ENCODE results near the gene S100A9.
"Not testable (repeated sequence)": the region's sequence is repeated elsewhere in the genome, so short reads cannot be mapped to it uniquely, and the experiment has no call there.

S100A9 gene

DNA sequence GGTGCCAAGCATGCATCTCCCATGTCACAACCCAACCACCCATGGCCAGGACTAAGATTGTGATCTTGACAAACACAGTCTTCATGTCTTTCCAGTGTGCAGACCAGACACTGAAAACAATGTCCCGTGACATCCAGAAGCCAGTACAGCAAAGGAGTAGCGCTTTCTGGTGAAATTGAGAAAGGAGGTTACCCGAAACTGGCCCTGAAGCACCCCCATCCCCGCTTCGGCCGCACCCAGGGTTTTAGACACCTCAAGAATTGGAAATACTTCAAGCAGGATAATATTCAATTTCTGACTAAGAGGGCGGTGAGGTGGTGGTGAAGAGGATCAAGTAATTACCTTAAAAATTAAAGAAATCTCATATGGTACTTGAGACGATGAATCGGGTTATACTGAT lies 43.8 kb downstream of the S100A9 start:
- H3K27ac Mint-ChIP-seq = no peak overlapping the region
- peaks cover 3% of the 10 kb centered on the region for H3K27me3 Mint-ChIP-seq
- no peak overlapping the region for H3K4me3 Mint-ChIP-seq
- no peaks in the 10 kb centered on the region for H3K36me3 Mint-ChIP-seq
- H3K9me3 Mint-ChIP-seq = no peaks in the 10 kb centered on the region
- H3K4me1 Mint-ChIP-seq = peaks cover 6% of the 10 kb centered on the region

GRCh38 chr1:153402226-153402625 lies 44.6 kb downstream of the S100A9 start:
- no peak overlapping the region for H3K27ac Mint-ChIP-seq
- no peaks in the 10 kb centered on the region for H3K36me3 Mint-ChIP-seq
- no peaks in the 10 kb centered on the region for H3K9me3 Mint-ChIP-seq
- no peak overlapping the region for H3K4me3 Mint-ChIP-seq
- H3K4me1 Mint-ChIP-seq = peaks cover 9% of the 10 kb centered on the region
- H3K27me3 Mint-ChIP-seq = peaks cover 3% of the 10 kb centered on the region

DNA sequence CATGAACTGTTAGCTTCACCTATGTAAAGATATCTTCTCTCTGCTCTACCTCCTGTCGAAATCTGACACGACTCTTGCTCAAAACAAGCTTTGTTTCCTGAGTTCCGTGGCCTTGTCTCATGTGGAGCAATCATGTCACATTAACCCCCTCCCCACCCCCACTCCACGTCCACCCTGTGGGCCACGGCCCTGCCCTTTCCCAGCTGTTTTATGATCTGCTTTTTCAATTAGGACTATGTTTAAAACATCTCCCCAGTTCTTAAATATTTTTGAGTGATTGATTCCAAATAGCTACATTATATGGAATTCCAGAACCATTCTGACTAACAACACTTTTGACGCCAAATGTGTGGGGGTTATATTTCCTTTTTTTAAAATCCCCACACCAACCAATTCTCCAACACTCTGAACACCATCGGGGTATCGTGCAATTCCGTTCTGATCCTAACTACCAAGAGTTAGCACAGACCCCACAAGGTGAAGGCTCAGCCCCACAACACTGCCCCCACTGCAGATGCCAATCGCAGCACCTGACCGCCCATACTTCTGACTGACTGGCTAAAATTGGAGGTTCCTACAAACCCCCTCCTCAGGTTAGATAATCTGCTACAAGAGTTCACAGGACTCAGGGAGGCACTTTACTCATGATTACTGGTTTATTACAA lies 45.9 kb downstream of the S100A9 start:
- peaks cover 10% of the 10 kb centered on the region for H3K27me3 Mint-ChIP-seq
- peaks cover 6% of the 10 kb centered on the region for H3K9me3 Mint-ChIP-seq
- no peak overlapping the region for H3K4me3 Mint-ChIP-seq
- H3K27ac Mint-ChIP-seq = no peak overlapping the region
- H3K36me3 Mint-ChIP-seq = peaks cover 4% of the 10 kb centered on the region
- peaks cover 14% of the 10 kb centered on the region for H3K4me1 Mint-ChIP-seq

GRCh38 chr1:153404086-153404635 lies 46.5 kb downstream of the S100A9 start:
- no peak overlapping the region for H3K4me3 Mint-ChIP-seq
- H3K36me3 Mint-ChIP-seq = peaks cover 4% of the 10 kb centered on the region
- peaks cover 12% of the 10 kb centered on the region for H3K27me3 Mint-ChIP-seq
- H3K9me3 Mint-ChIP-seq = peaks cover 6% of the 10 kb centered on the region
- peaks cover 14% of the 10 kb centered on the region for H3K4me1 Mint-ChIP-seq
- H3K27ac Mint-ChIP-seq = no peak overlapping the region

DNA sequence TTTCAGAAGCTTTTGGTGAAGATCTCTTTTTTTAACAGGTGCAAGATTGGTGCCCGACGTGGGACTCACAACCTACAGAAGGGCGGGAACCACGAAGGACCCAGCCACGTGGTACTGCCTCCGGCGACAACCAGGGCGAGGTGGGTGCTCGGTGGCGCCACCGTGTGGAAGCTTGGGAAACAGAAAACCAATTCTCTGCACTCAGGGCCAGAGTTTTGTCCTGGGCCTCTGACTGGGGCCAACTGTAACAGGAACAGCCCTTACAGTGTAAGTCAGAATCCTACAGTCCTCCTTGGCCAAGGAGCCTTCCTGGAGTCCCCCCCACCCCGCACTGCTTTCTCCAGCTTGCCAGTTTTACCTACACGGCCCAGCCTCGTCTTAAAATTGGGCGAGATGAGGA lies 47.1 kb downstream of the S100A9 start:
- no peak overlapping the region for H3K4me3 Mint-ChIP-seq
- H3K36me3 Mint-ChIP-seq = peaks cover 4% of the 10 kb centered on the region
- H3K27me3 Mint-ChIP-seq = peaks cover 14% of the 10 kb centered on the region
- H3K9me3 Mint-ChIP-seq = peaks cover 6% of the 10 kb centered on the region
- H3K4me1 Mint-ChIP-seq = peaks cover 14% of the 10 kb centered on the region
- no peak overlapping the region for H3K27ac Mint-ChIP-seq

DNA sequence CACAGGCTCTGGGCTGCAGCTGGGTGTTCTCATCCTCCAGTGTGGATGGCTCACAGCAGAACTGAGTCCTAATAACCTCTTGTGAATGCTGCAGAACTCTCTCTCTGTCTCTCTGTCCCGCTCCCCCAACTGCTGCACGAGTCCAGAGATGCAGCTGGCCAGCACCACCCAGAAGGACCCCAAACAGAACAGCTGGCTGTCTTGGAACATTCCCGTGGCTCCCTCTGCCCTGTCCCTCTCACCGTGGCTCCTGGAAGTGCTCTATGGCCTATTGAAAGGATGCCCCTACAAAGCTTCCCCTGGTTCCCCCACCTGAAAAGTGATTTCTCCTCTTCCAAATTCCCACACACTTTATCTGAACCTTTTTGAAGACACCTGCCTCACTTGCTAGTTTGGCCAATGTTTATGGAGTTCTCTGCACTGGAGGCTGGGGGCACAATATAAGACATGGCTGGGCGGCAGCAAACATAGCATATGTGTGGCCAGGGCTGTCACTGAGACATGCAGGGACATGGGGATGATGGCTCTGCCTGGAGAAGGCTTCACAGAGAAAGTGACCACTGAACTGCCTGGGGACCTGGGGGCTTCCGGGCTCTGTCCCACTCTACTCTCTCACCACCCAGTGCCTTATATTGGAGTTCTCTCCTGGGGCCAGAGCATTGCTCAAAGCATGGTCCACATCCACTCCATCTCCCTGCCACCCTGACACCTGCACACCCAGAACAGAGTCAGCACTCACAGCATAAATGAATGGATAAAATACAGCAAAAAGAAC lies 48.4 kb downstream of the S100A9 start:
- Mint-ChIP-seq H3K27me3 (peaks cover 17% of the 10 kb centered on the region), H3K4me1 (peaks cover 14% of the 10 kb centered on the region)
- H3K36me3 Mint-ChIP-seq, H3K4me3 Mint-ChIP-seq, H3K27ac Mint-ChIP-seq, H3K9me3 Mint-ChIP-seq: not testable (repeated sequence)

- H3K4me3 Mint-ChIP-seq, H3K36me3 Mint-ChIP-seq, H3K9me3 Mint-ChIP-seq, H3K27ac Mint-ChIP-seq: not testable (repeated sequence)
- Mint-ChIP-seq H3K27me3 (peaks cover 18% of the 10 kb centered on the region), H3K4me1 (peaks cover 14% of the 10 kb centered on the region)
Observed at GRCh38 chr1:153407274-153407673, 49.6 kb downstream of the S100A9 start.

Measured in activated naive CD4-positive, alpha-beta T cell treated with anti-CD3 and anti-CD28 coated beads, Interleukin-2, amount 50 U/mL, for 24 hours (primary cell).